SKM-1 treated with dmso at 0.1 percent for 144 hours (cell line): ENCODE measurements around the gene ZDHHC9.
A peak's percentile ranks its signal among the peaks of the same experiment; 100 is the strongest.

ENCODE experiments used
- DNase-seq: peaks from one replicate; lab custom pipeline; 2025; ENCODE audit not compliant: unreplicated experiment; lab: John Stamatoyannopoulos, UW

Gene ZDHHC9

GRCh38 chrX:129768586-129769466, 74.9 kb downstream of the ZDHHC9 start:
- DNase-seq: no peak

DNA sequence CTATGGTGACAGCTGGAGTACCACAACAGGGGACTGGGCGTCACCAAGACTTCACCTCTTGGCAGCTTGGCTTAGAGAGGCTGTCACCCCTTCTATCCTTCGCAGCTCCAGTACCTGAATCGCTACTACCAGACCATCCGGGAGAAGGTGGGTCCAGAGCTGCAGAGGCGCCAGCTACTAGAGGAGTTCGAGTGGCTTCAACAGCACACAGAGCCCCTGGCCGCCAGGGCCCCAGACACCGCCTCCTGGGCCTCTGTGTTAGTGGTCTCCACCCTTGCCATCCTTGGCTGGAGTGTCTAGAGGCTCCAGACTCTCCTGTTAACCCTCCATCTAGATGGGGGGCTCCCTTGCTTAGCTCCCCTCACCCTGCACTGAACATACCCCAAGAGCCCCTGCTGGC, 75.5 kb downstream of the ZDHHC9 start:
- DNase-seq: no peak

DNA sequence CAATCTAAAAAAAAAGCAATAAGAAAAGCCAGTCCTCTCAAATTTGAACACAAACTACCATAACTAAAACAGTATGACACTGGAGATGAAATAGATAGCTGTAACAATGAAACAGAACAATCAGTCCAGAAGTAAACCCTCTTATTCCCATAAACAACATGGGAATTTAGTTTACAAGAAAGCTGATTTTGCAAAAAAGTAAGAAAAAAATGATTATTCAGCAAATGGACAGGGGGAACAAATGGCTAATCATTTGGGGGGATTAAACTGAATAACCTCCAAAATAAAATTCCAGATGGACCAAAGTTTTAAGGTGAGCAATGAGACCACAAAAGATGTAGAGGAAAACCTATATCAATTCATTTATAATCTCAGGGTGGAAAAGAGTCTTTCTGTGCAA, 80.0 kb downstream of the ZDHHC9 start:
- no peak for DNase-seq

GRCh38 chrX:129762448-129762847, 81.2 kb downstream of the ZDHHC9 start:
- no peak for DNase-seq

DNA sequence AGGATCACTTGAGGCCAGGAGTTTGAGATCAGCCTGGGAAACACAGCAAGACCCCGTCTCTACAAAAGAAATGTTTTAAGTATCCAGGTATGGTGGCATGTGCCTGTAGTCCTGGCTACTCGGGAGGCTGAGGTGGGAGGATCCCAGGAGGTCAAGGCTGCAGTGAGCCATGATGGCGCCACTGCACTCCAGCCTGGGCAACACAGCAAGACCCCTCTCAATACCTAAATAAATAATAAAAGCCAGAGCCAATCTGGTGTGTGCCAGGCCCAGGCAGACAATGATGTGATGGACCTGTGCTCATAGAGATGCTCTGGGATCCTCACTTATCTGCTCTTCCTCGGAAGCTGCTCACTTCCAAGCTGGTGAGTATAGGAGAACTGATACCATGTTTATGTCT, 82.1 kb downstream of the ZDHHC9 start:
- no peak for DNase-seq

GRCh38 chrX:129760981-129761380, 82.7 kb downstream of the ZDHHC9 start:
- DNase-seq: no peak

DNA sequence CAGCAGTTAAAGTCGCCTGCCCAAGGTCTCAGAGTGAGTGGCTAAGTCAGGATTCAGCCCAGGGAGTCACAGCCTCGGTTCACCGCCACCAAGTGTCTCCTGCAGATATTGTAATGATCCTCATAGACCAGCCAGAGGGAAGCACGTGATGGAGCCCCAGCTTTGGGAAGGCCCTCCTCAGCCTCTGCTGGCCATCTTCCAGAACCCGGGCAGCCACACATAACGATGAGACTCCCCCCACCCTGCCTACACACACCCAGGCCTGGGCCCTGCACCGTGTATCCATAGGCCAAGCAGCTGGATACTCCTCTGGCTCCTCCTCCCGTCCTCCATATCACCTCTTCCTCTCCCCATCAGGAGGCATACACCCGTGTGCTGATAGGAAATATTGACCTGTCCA, 83.5 kb downstream of the ZDHHC9 start:
- DNase-seq: no peak

DNA sequence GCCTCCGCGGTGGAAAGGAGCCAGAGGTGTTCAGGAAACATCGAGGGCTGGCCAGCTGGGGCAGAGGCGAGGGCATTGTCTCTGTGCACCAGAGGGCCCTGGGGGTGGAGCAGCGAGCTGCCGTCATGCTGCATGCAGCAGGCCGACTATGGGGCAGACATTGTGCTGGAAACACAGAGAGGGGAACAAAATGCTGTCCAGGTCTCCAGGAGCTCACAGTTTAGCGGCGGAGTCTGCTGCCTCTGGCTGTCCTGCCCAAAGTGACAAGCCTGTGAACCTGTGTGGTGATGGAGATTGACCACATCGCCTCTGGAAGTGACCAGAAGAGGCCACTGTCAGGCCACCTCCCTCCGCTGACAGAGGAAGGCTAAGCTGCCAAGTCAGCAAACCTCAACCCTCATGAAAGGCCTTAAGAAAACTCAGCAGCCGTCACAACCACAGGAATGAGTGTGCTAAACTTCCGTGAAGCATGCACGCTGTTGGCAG, 84.1 kb downstream of the ZDHHC9 start:
- peak; percentile 6 for DNase-seq

- DNase-seq: no peak
Measured at GRCh38 chrX:129755779-129756650, 87.7 kb downstream of the ZDHHC9 start.

- DNase-seq: no peak
Measured at GRCh38 chrX:129754056-129755024, 89.3 kb downstream of the ZDHHC9 start.
